Suprapubic skin (tissue), 4 donors: ENCODE results near the gene RAPGEF6. TPM values are rescaled to one million over a fixed set of nuclear protein-coding genes. Genes with fewer than 3 reads are reported as not detected.
"Not testable (repeated sequence)": the region's sequence is repeated elsewhere in the genome, so short reads cannot be mapped to it uniquely, and the experiment has no call there.

Source experiments
- DNase-seq, 2 donors: peaks; one replicate each; pipeline ENCODE4 v3.0.0-alpha.2; 2019; ENCODE audit warnings: low spot score in 2 of 2
- H3K27ac ChIP-seq: fragments of 200-600 bp; sonication (generic); one replicate; pipeline ENCODE4 v1.5.1; 2019
- H3K27me3 ChIP-seq: fragments of 200-600 bp; sonication (generic); one replicate; pipeline ENCODE4 v1.5.1; 2019
- H3K36me3 ChIP-seq: fragments of 200-600 bp; sonication (generic); one replicate; pipeline ENCODE4 v1.5.1; 2019
- H3K4me1 ChIP-seq: fragments of 200-600 bp; sonication (generic); one replicate; pipeline ENCODE4 v1.5.1; 2019
- H3K4me3 ChIP-seq: fragments of 200-600 bp; sonication (generic); one replicate; pipeline ENCODE4 v1.5.1; 2019; ENCODE audit warnings: mild to moderate bottlenecking
- H3K9me3 ChIP-seq: fragments of 200-600 bp; sonication (generic); one replicate; pipeline ENCODE4 v1.5.1; 2019
- CTCF ChIP-seq, 2 donors: fragments of 200-600 bp in 1 of 2; fragments of 450-650 bp in 1 of 2; sonication (generic) in 1 of 2; IDR thresholded peaks; one replicate each; pipeline ENCODE4 v1.5.1; 2016 to 2019; ENCODE audit warnings: antibody characterized with exemption in 2 of 2, mild to moderate bottlenecking in 1 of 2, moderate library complexity in 1 of 2
- EP300 ChIP-seq: sonication (generic); formaldehyde crosslinking; IDR thresholded peaks from one replicate; pipeline ENCODE4 v1.6.1; 2017; ENCODE audit warnings: antibody characterized with exemption
- POLR2A ChIP-seq, 2 donors: fragments of 450-650 bp; IDR thresholded peaks; one replicate each; pipeline ENCODE4 v1.6.1; 2017; ENCODE audit warnings: antibody characterized with exemption in 2 of 2, mild to moderate bottlenecking in 2 of 2, moderate library complexity in 2 of 2
- POLR2AphosphoS5 ChIP-seq, 3 donors: sonication (generic); formaldehyde crosslinking; IDR thresholded peaks; one replicate each; pipeline ENCODE4 v1.6.1; 2017; ENCODE audit warnings: antibody characterized with exemption in 3 of 3
- WGBS: methylation state at CpG from one replicate; pipeline ENCODE4 v1.1.5; 2018; 5-methylcytosine and 5-hydroxymethylcytosine counted together
- total RNA-seq, 4 donors: library from RNA; depleted of rRNA; stranded (reverse); fragments of >200 nt; gene quantifications; one replicate each; pipeline ENCODE4 v1.1.0, GENCODE V29; 2016

RAPGEF6 gene
- total RNA-seq, 4 donors from 2014 or later, result 17.8 to 38.3 (median 20.6) TPM

DNA sequence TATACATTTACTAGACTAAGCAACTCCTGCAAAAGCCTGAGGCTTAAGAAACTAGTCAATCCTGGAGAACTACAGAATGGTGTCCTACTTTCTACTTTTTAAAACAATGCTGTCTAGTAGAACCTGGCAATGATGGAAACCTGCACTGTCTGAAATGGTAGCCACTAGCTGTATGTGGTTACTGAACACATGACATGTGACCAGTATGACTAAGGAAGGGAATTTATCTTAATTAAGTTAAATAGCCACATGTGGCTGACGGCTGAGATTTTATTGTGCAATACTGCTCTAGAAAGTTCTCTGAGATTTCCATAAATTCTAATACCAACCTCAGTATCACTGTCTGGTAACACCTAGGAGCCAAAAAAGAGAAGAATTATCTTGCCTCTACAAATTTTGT, 44.9 kb upstream of the RAPGEF6 start:
- no peak overlapping the region for H3K27ac ChIP-seq
- peaks cover 6% of the 10 kb centered on the region for H3K4me1 ChIP-seq
- no peak for DNase-seq
- no peak overlapping the region for H3K4me3 ChIP-seq
- peaks cover 50% of the 10 kb centered on the region for H3K36me3 ChIP-seq
- TF ChIP-seq CTCF (IDR thresholded peaks at IDR 0.05) (no peak), POLR2A (IDR thresholded peaks at IDR 0.05) (no peak), POLR2AphosphoS5 (IDR thresholded peaks at IDR 0.05) (peak in 1 of 3 donors; percentile 17), EP300 (no peak)
- H3K27me3 ChIP-seq, result no peaks in the 10 kb centered on the region
- H3K9me3 ChIP-seq, result no peaks in the 10 kb centered on the region
- 50% methylated on average over 1 of the region's 1 CpG for WGBS

DNA sequence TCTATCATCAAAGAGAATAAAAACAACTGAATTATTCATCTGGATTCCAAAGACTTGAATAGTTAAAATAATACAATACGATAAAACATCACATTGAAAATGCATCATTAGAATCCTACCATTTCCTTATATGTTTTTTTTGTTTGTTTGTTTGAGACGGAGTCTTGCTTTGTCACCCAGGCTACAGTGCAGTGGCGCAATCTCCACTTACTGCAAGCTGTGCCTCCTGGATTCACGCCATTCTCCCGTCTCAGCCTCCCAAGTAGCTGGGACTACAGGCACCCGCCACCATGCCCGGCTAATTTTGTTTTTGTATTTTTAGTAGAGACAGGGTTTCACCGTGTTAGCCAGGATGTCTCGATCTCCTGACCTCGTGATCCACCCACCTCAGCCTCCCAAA, 43.2 kb upstream of the RAPGEF6 start:
- not testable (repeated sequence) for H3K27me3 ChIP-seq, H3K9me3 ChIP-seq, DNase-seq, H3K27ac ChIP-seq, H3K4me3 ChIP-seq
- H3K36me3 ChIP-seq, result peaks cover 61% of the 10 kb centered on the region
- 97% methylated on average over 10 of the region's 10 CpGs for WGBS
- peaks cover 15% of the 10 kb centered on the region for H3K4me1 ChIP-seq

GRCh38 chr5:131677115-131677514, 42.1 kb upstream of the RAPGEF6 start:
- WGBS, result 81% methylated on average over 3 of the region's 3 CpGs
- no peak for DNase-seq
- Histone ChIP-seq H3K9me3 (no peaks in the 10 kb centered on the region), H3K4me1 (peaks cover 26% of the 10 kb centered on the region), H3K27me3 (no peaks in the 10 kb centered on the region), H3K36me3 (peaks cover 58% of the 10 kb centered on the region), H3K27ac (no peak overlapping the region), H3K4me3 (no peak overlapping the region)
- TF ChIP-seq POLR2AphosphoS5 (IDR thresholded peaks at IDR 0.05), result no peak
- TF ChIP-seq EP300, result no peak
- no peak for TF ChIP-seq CTCF (IDR thresholded peaks at IDR 0.05)
- no peak for TF ChIP-seq POLR2A (IDR thresholded peaks at IDR 0.05)

- H3K4me3 ChIP-seq, result no peak overlapping the region
Observed at GRCh38 chr5:131672776-131673175, 37.7 kb upstream of the RAPGEF6 start.

GRCh38 chr5:131671994-131672655, 37.1 kb upstream of the RAPGEF6 start:
- Histone ChIP-seq H3K4me1 (peaks cover 33% of the 10 kb centered on the region), H3K36me3 (peaks cover 66% of the 10 kb centered on the region), H3K9me3 (no peaks in the 10 kb centered on the region), H3K27ac (peak overlapping the region; percentile 64), H3K27me3 (no peaks in the 10 kb centered on the region), H3K4me3 (no peak overlapping the region)
- no peak for DNase-seq
- TF ChIP-seq EP300, result no peak
- TF ChIP-seq POLR2AphosphoS5 (IDR thresholded peaks at IDR 0.05), result peak in 1 of 3 donors; percentile 18
- no peak for TF ChIP-seq CTCF (IDR thresholded peaks at IDR 0.05)
- WGBS, result 34% methylated on average over 2 of the region's 2 CpGs

More at GRCh38 chr5:131672776-131673175, 37.7 kb upstream of the RAPGEF6 start:
- Histone ChIP-seq H3K27ac (peak overlapping the region; percentile 64), H3K27me3 (no peaks in the 10 kb centered on the region), H3K4me1 (peaks cover 33% of the 10 kb centered on the region), H3K36me3 (peaks cover 68% of the 10 kb centered on the region), H3K9me3 (no peaks in the 10 kb centered on the region)
- no peak for DNase-seq
- TF ChIP-seq POLR2AphosphoS5 (IDR thresholded peaks at IDR 0.05) (no peak), POLR2A (IDR thresholded peaks at IDR 0.05) (no peak)
- 35% methylated on average over 6 of the region's 6 CpGs for WGBS

- Histone ChIP-seq H3K9me3 (no peaks in the 10 kb centered on the region), H3K4me1 (peaks cover 33% of the 10 kb centered on the region), H3K27ac (peak overlapping the region; percentile 64), H3K36me3 (peaks cover 59% of the 10 kb centered on the region), H3K4me3 (no peak overlapping the region), H3K27me3 (no peaks in the 10 kb centered on the region)
- no peak for TF ChIP-seq EP300
- no peak for DNase-seq
Observed at GRCh38 chr5:131671409-131671808, 36.4 kb upstream of the RAPGEF6 start.

GRCh38 chr5:131664929-131665328, 29.9 kb upstream of the RAPGEF6 start:
- peaks cover 71% of the 10 kb centered on the region for H3K36me3 ChIP-seq
- H3K27ac ChIP-seq, result no peak overlapping the region
- no peaks in the 10 kb centered on the region for H3K4me1 ChIP-seq
- WGBS, result 88% methylated on average over 1 of the region's 1 CpG
- DNase-seq, result no peak
- H3K4me3 ChIP-seq, result no peak overlapping the region
- H3K27me3 ChIP-seq, result no peaks in the 10 kb centered on the region
- no peak for TF ChIP-seq POLR2A (IDR thresholded peaks at IDR 0.05)
- no peak for TF ChIP-seq EP300
- no peak for TF ChIP-seq POLR2AphosphoS5 (IDR thresholded peaks at IDR 0.05)
- no peak for TF ChIP-seq CTCF (IDR thresholded peaks at IDR 0.05)
- H3K9me3 ChIP-seq, result no peaks in the 10 kb centered on the region
